K562 (cell line): ENCODE measurements around the gene RMI1. TPM values are rescaled to one million over a fixed set of nuclear protein-coding genes. Genes with fewer than 3 reads are reported as not detected.

ENCODE experiments used
- CBFA2T3 ChIP-seq: fragments of 450-650 bp; IDR thresholded peaks from 2 replicates; pipeline ENCODE4 v1.6.1; 2017
- CXXC5 ChIP-seq: fragments of 250-450 bp; sonication (Bioruptor Pico); IDR thresholded peaks from 2 replicates; pipeline ENCODE4 v1.8.0; 2022; ENCODE audit warnings: inconsistent platforms, mild to moderate bottlenecking, moderate library complexity
- DMBX1 ChIP-seq: fragments of 250-450 bp; sonication (Bioruptor Pico); IDR thresholded peaks from 2 replicates; pipeline ENCODE4 v1.8.0; 2022; ENCODE audit warnings: inconsistent platforms, mild to moderate bottlenecking, moderate library complexity, borderline replicate concordance
- E2F1 ChIP-seq: sonication (generic); formaldehyde crosslinking; IDR thresholded peaks from 2 replicates; pipeline ENCODE4 v1.8.1; 2023; ENCODE audit warnings: mild to moderate bottlenecking, missing genetic modification reagents, moderate library complexity
- ETS2 ChIP-seq: IDR thresholded peaks from 2 replicates; pipeline ENCODE4 v1.6.1; 2016; ENCODE audit warnings: borderline replicate concordance, missing genetic modification characterization, mild to moderate bottlenecking, moderate library complexity, missing compliant biosample characterization; ENCODE audit not compliant: poor library complexity, severe bottlenecking
- FOXP1 ChIP-seq: sonication (generic); formaldehyde crosslinking; IDR thresholded peaks from 2 replicates; pipeline ENCODE4 v1.8.0; 2022; ENCODE audit warnings: mild to moderate bottlenecking, missing genetic modification reagents
- IRF2 ChIP-seq: sonication (generic); formaldehyde crosslinking; IDR thresholded peaks from 2 replicates; pipeline ENCODE4 v1.8.1; 2022; ENCODE audit warnings: mild to moderate bottlenecking, missing genetic modification reagents
- MITF ChIP-seq: IDR thresholded peaks from 2 replicates; pipeline ENCODE4 v1.6.1; 2014; ENCODE audit warnings: antibody characterized with exemption
- POLR3A ChIP-seq: IDR thresholded peaks from 2 replicates; pipeline ENCODE4 v1.6.1; 2011; ENCODE audit warnings: borderline replicate concordance, mild to moderate bottlenecking, moderate library complexity; ENCODE audit not compliant: insufficient read length, insufficient read depth; ENCODE audit errors: extremely low read depth
- PPARD ChIP-seq: fragments of 250-450 bp; sonication (Bioruptor Pico); IDR thresholded peaks from 2 replicates; pipeline ENCODE4 v1.8.0; 2022; ENCODE audit warnings: inconsistent platforms, mild to moderate bottlenecking, moderate library complexity
- RNF219 ChIP-seq: fragments of 250-450 bp; sonication (Bioruptor Pico); IDR thresholded peaks from 2 replicates; pipeline ENCODE4 v1.5.0; 2022; ENCODE audit warnings: mild to moderate bottlenecking
- SAP30 ChIP-seq: fragments of 200-600 bp; sonication (generic); IDR thresholded peaks from 2 replicates; pipeline ENCODE4 v1.6.1; 2012; ENCODE audit warnings: borderline replicate concordance, low read depth, mild to moderate bottlenecking, moderate library complexity, low read length, control low read depth, inconsistent platforms; ENCODE audit not compliant: insufficient read depth, poor library complexity, severe bottlenecking
- SP1 ChIP-seq: sonication (generic); formaldehyde crosslinking; IDR thresholded peaks from 2 replicates; pipeline ENCODE4 v1.8.1; 2022; ENCODE audit warnings: mild to moderate bottlenecking, missing genetic modification reagents
- STAG1 ChIP-seq: sonication (generic); formaldehyde crosslinking; IDR thresholded peaks from 2 replicates; pipeline ENCODE4 v1.5.0; 2020; ENCODE audit warnings: missing genetic modification reagents, borderline replicate concordance
- TFAM ChIP-seq: fragments of 250-450 bp; sonication (Bioruptor Pico); conservative IDR thresholded peaks from 2 replicates; pipeline ENCODE4 v1.5.0; 2021; ENCODE audit warnings: mild to moderate bottlenecking, moderate library complexity
- ZNF3 ChIP-seq: fragments of 250-450 bp; sonication (Bioruptor Pico); IDR thresholded peaks from 2 replicates; pipeline ENCODE4 v1.5.0; 2021; ENCODE audit warnings: mild to moderate bottlenecking, moderate library complexity
- ZNF395 ChIP-seq: fragments of 200-800 bp; sonication (Bioruptor generic); IDR thresholded peaks from 2 replicates; pipeline ENCODE4 v1.6.1; 2017; ENCODE audit warnings: missing genetic modification characterization, missing compliant biosample characterization
- ZNF764 ChIP-seq: fragments of 250-450 bp; sonication (Bioruptor Pico); IDR thresholded peaks from 2 replicates; pipeline ENCODE4 v1.4.0; 2020; ENCODE audit warnings: low read depth, mild to moderate bottlenecking, moderate library complexity
- polyA plus RNA-seq, 8 experiments: library from polyadenylated mRNA; depleted of rRNA in 4 of 8; stranded (reverse) in 5 of 8; unstranded in 3 of 8; fragments of >200 nt; fragmentation: Nextera tagmentation in 2 of 8; fragmentation: Illumina TruSeq in 1 of 8; extraction: Ambion mirVana in 2 of 8; extraction: Trizol in 1 of 8; gene quantifications; 2 replicates each; pipeline versions ENCODE4 v1.2.1 to v1.2.3, GENCODE V29; 2011 to 2014; ENCODE audit warnings: inconsistent platforms in 1 of 8, missing spikeins in 1 of 8
- total RNA-seq, 7 experiments: library from RNA; depleted of rRNA in 6 of 7; stranded (reverse); fragments of >200 nt in 6 of 7; fragmentation: Illumina TruSeq in 2 of 7; extraction: Trizol in 2 of 7; gene quantifications; 2 replicates each; pipeline versions ENCODE4 v1.2.1 to v1.2.3, GENCODE V29; 2011 to 2021; ENCODE audit warnings: low replicate concordance in 1 of 7

RMI1 gene
- total and polyA plus RNA-seq, 9 of the 15 experiments (the other 6 are each of a cell fraction or from before 2014, with no cell fraction given) = 3.0 to 17.4 (median 10.6) TPM

GRCh38 chr9:83956436-83957247, 24.0 kb upstream of the RMI1 start (continued):
- TF ChIP-seq DMBX1 (CRISPR knock-in tag) (no peak), STAG1 (no peak), MITF (no peak), E2F1 (CRISPR knock-in tag) (peak; percentile 59), FOXP1 (0 out of 2 replicates have a peak, but pooled peaks have one; percentile 53), SAP30 (peak; percentile 46), CBFA2T3 (no peak), ZNF395 (CRISPR knock-in tag) (peak; percentile 84), PPARD (CRISPR knock-in tag) (no peak), ZNF764 (CRISPR knock-in tag) (no peak), ZNF3 (CRISPR knock-in tag) (no peak), TFAM (CRISPR knock-in tag) (no peak), ETS2 (tag) (no peak), RNF219 (CRISPR knock-in tag) (no peak), IRF2 (no peak), SP1 (no peak), CXXC5 (peak; percentile 74), POLR3A (no peak)
